ENCODE results near the gene EZH2.

EZH2 gene

GRCh38 chr7:148867596-148868377 lies 16.3 kb downstream of the EZH2 start:
- TF ChIP-seq ZNF8 (CRISPR knock-in tag; IDR thresholded peaks at IDR 0.05), result no peak
- no peak for TF ChIP-seq ZFP3 (CRISPR knock-in tag; IDR thresholded peaks at IDR 0.05)
- no peak for TF ChIP-seq ISL1 (CRISPR knock-in tag; IDR thresholded peaks at IDR 0.05)
- TF ChIP-seq ZC3H10 (CRISPR knock-in tag; IDR thresholded peaks at IDR 0.05), result no peak
- no peak for TF ChIP-seq ESRRG (CRISPR knock-in tag; IDR thresholded peaks at IDR 0.05)
- TF ChIP-seq ZNF70 (CRISPR knock-in tag; IDR thresholded peaks at IDR 0.05), result no peak
- TF ChIP-seq ZNF565 (CRISPR knock-in tag; conservative IDR thresholded peaks at IDR 0.05; ENCODE audit: low read depth), result no peak
- no peak for TF ChIP-seq CSDC2 (CRISPR knock-in tag; IDR thresholded peaks at IDR 0.05)
- TF ChIP-seq ARNTL (CRISPR knock-in tag; IDR thresholded peaks at IDR 0.05; ENCODE audit: borderline replicate concordance, low read depth), result no peak
- TF ChIP-seq ZFP30 (CRISPR knock-in tag; IDR thresholded peaks at IDR 0.05), result no peak
- no peak for TF ChIP-seq PATZ1 (CRISPR knock-in tag; IDR thresholded peaks at IDR 0.05; ENCODE audit: borderline replicate concordance)
- TF ChIP-seq TOX (CRISPR knock-in tag; IDR thresholded peaks at IDR 0.05; ENCODE audit: borderline replicate concordance), result no peak
- TF ChIP-seq CSRNP3 (CRISPR knock-in tag; IDR thresholded peaks at IDR 0.05), result no peak
- no peak for TF ChIP-seq TSHZ2 (CRISPR knock-in tag; IDR thresholded peaks at IDR 0.05)
- TF ChIP-seq POU6F1 (CRISPR knock-in tag; IDR thresholded peaks at IDR 0.05; ENCODE audit: borderline replicate concordance, low read depth), result no peak
- TF ChIP-seq CREB5 (CRISPR knock-in tag; IDR thresholded peaks at IDR 0.05; ENCODE audit: low read depth), result no peak
- TF ChIP-seq OSR1 (CRISPR knock-in tag; IDR thresholded peaks at IDR 0.05), result no peak
- ATAC-seq, result no peak

- TF ChIP-seq PATZ1 (CRISPR knock-in tag; IDR thresholded peaks at IDR 0.05; ENCODE audit: borderline replicate concordance), result no peak
- no peak for TF ChIP-seq ZNF8 (CRISPR knock-in tag; IDR thresholded peaks at IDR 0.05)
- TF ChIP-seq ZNF70 (CRISPR knock-in tag; IDR thresholded peaks at IDR 0.05), result no peak
- no peak for TF ChIP-seq ESRRG (CRISPR knock-in tag; IDR thresholded peaks at IDR 0.05)
- TF ChIP-seq TOX (CRISPR knock-in tag; IDR thresholded peaks at IDR 0.05; ENCODE audit: borderline replicate concordance), result no peak
- TF ChIP-seq ZNF565 (CRISPR knock-in tag; conservative IDR thresholded peaks at IDR 0.05; ENCODE audit: low read depth), result no peak
- TF ChIP-seq ISL1 (CRISPR knock-in tag; IDR thresholded peaks at IDR 0.05), result no peak
- no peak for TF ChIP-seq CREB5 (CRISPR knock-in tag; IDR thresholded peaks at IDR 0.05; ENCODE audit: low read depth)
- TF ChIP-seq RARB (CRISPR knock-in tag; IDR thresholded peaks at IDR 0.05), result no peak
- TF ChIP-seq ARNTL (CRISPR knock-in tag; IDR thresholded peaks at IDR 0.05; ENCODE audit: borderline replicate concordance, low read depth), result no peak
- no peak for TF ChIP-seq OSR1 (CRISPR knock-in tag; IDR thresholded peaks at IDR 0.05)
- no peak for TF ChIP-seq GLIS3 (CRISPR knock-in tag; IDR thresholded peaks at IDR 0.05)
- TF ChIP-seq ZFP3 (CRISPR knock-in tag; IDR thresholded peaks at IDR 0.05), result no peak
- TF ChIP-seq ZC3H10 (CRISPR knock-in tag; IDR thresholded peaks at IDR 0.05), result no peak
- no peak for ATAC-seq
Measured at GRCh38 chr7:148866362-148866761, 17.7 kb downstream of the EZH2 start.

All from SK-N-SH treated with all-trans-retinoic acid at 6 μM for 48 hours (cell line).